HG02610 (cell line): ENCODE results near the gene PSAT1.
A peak's percentile ranks its signal among the peaks of the same experiment; 100 is the strongest.

Experiments
- ATAC-seq: cut with Tn5 transposase; IDR thresholded peaks from one replicate; pipeline ENCODE4 v1.9.1; 2021; ENCODE audit warnings: mild to moderate bottlenecking, moderate library complexity; ENCODE audit not compliant: unreplicated experiment

PSAT1 gene

DNA sequence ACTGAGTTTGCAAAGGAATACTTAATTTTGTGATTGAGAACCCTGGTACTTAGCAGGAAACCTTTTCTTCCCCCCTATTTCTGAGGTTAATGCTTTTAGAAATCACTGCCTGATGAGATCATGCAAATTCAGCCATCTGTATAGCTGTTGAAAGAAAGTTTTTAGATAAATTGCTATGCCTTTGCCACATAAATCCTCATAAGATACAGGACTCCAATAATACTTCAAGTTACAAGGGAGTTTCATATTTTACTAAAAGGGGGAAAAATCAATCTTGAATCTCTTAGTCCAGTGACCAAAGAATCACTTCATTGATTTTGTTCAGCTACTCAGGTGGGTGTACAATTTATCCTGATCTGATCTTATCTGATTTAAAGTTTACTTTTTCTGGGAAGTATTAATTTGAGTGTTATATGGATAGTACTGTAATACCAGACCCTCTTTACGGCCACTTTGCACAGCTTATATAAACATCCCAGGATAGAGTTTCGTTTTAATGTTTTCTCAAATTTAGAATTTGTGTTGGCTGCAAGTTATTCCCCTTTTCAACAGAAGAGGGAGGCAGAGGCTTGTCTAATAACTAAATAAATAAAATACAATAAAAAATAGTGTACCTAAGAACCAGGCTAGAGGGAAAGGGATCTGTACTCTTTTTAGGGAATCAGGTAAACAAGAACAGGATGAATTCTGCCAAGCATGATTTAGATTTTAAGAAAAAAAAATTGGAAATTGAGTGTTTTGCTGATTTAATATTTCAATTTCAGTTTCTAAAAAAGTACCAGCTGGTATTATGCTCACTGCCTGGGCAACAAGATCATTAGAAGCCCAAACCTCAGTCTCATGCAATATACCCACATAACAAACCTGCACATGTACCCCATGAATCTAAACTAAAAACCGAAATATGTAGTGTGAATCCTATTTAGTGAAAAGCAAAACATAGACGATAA is 69.1 kb downstream of the PSAT1 start:
- no peak for ATAC-seq

- ATAC-seq, result no peak
Measured at GRCh38 chr9:78366827-78367226, 69.9 kb downstream of the PSAT1 start.

DNA sequence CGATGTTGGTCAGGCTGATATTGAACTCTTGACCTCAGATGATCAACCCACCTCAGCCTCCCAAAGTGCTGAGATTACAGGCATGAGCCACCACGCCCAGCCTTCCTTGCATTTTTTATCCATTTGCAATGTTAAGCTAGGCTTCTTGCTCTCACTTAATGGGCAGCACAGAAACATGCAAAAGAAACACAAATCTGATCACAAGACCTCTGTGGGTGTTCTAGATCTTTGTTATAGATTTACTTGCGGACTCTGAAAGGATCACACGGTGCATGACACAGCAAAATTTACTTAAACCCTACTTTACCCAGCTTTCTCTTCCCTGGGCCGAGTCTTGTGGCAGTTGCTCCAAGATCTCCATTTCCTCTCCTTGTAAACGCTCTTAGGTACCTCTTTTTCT is 71.3 kb downstream of the PSAT1 start:
- no peak for ATAC-seq

DNA sequence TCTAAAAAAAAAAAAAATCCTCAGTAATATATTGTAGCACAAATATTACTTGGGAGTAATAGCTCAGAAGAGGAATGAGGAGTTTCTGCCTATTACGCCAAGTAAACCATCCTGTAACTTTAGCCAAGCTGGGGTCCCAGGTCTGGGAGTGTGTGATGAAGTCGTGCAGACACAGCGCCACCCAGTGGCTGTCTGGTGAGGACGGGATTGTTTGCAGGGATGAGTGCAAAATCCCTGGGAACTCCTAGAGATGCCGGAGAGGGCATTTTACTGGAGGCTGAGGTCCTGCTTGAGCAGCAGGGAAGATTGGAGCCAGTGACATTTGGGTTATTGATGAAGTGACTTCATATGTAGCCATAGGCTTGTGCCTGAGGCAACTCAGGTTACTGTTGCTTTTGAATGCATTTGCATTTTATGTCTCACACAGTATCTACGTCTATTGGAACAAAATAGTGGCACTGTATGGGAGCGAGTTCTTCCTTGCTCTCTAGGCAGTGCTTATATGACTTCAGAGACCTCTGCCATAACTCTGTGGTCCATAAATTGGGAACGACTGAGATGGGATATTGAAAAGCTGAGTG is 72.8 kb downstream of the PSAT1 start:
- peak; percentile 65 for ATAC-seq

GRCh38 chr9:78370991-78371390 is 74.1 kb downstream of the PSAT1 start:
- no peak for ATAC-seq

DNA sequence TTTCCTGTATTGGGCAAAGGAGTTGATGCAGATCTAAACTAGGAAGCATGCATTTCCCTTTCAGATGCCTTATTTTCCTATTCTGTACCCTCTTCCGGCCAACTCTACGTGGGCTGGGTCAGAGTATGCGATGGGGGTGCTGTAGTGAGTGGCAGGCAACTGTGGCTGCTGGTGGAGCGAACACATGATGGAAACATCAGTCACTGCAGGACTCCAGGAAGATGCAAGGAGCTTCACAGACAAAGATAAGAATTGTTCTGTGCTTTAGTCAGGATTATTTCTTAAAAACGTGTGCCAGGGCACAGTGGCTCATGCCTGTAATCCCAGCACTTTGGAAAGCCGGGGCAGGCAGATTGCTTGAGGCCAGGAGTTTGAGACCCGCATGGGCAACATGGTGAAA is 75.1 kb downstream of the PSAT1 start:
- ATAC-seq, result no peak
